LNCAP (cell line): ENCODE measurements around the gene CCDC73.

Source experiments
- CTCF ChIP-seq: fragments of 450-650 bp; IDR thresholded peaks from 2 replicates; pipeline ENCODE4 v1.5.1; 2017; ENCODE audit warnings: mild to moderate bottlenecking

Gene CCDC73

GRCh38 chr11:32562839-32563599 lies 231.4 kb downstream of the CCDC73 start:
- no peak for TF ChIP-seq CTCF

GRCh38 chr11:32561835-32562234 lies 232.6 kb downstream of the CCDC73 start:
- TF ChIP-seq CTCF: no peak; the same call in 1 of the 2 replicates

GRCh38 chr11:32555895-32556294 lies 238.6 kb downstream of the CCDC73 start:
- no peak for TF ChIP-seq CTCF

- no peak for TF ChIP-seq CTCF
These were observed 239.4 kb downstream of the CCDC73 start for GRCh38 chr11:32555091-32555490.
